Uterus (tissue), 4 donors: Measurements from ENCODE around the gene GEMIN7. TPM values are rescaled to one million over a fixed set of nuclear protein-coding genes. Genes with fewer than 3 reads are reported as not detected.
A peak's percentile ranks its signal among the peaks of the same experiment; 100 is the strongest.

ENCODE experiments used
- DNase-seq, 2 donors: peaks; one replicate each; pipeline ENCODE4 v3.0.0-alpha.2; 2019 to 2020
- H3K27ac ChIP-seq, 2 donors: fragments of 200-600 bp; sonication (generic); 1 replicate in 1 of 2; 2 replicates in 1 of 2; pipeline ENCODE4 v1.5.1; 2016 to 2018
- H3K27me3 ChIP-seq, 2 donors: fragments of 200-600 bp; sonication (generic); one replicate each; pipeline ENCODE4 v1.5.1; 2018 to 2019; ENCODE audit warnings: control low read depth in 1 of 2
- H3K36me3 ChIP-seq, 2 donors: fragments of 200-600 bp; sonication (generic); one replicate each; pipeline ENCODE4 v1.5.1; 2019; ENCODE audit warnings: control low read depth in 1 of 2
- H3K4me1 ChIP-seq, 2 donors: fragments of 200-600 bp; sonication (generic); one replicate each; pipeline ENCODE4 v1.5.1; 2018 to 2019; ENCODE audit warnings: control low read depth in 1 of 2
- H3K4me3 ChIP-seq, 2 donors: fragments of 200-600 bp; sonication (generic); 1 replicate in 1 of 2; 2 replicates in 1 of 2; pipeline ENCODE4 v1.5.1; 2018 to 2019; ENCODE audit warnings: mild to moderate bottlenecking in 1 of 2
- H3K9me3 ChIP-seq, 2 donors: fragments of 200-600 bp; sonication (generic); one replicate each; pipeline ENCODE4 v1.5.1; 2019; ENCODE audit warnings: control low read depth in 1 of 2
- CTCF ChIP-seq, 4 experiments: fragments of 200-600 bp in 2 of 4; fragments of 450-650 bp in 2 of 4; sonication (generic) in 2 of 4; IDR thresholded peaks; one replicate each; pipeline ENCODE4 v1.5.1; 2016 to 2019; ENCODE audit warnings: antibody characterized with exemption in 4 of 4, mild to moderate bottlenecking in 2 of 4, moderate library complexity in 1 of 4
- POLR2A ChIP-seq, 2 donors: fragments of 450-650 bp; IDR thresholded peaks; one replicate each; pipeline ENCODE4 v1.6.1; 2016; ENCODE audit warnings: antibody characterized with exemption in 2 of 2, mild to moderate bottlenecking in 1 of 2, moderate library complexity in 1 of 2
- intact Hi-C: fragments of 100-400 bp; cut with DNase I; formaldehyde crosslinking; loops from one replicate; pipeline ENCODE4 v1.15.1; 2023; ENCODE audit warnings: low total_unique reads
- total RNA-seq, 4 donors: library from RNA; depleted of rRNA in 3 of 4; stranded (reverse); fragments of >200 nt in 3 of 4; gene quantifications; one replicate each; pipeline versions ENCODE4 v1.1.0 to v1.2.4, GENCODE V29; 2014 to 2023
- donor health status: DM: yes; HTN: yes; CAD: no.

The GEMIN7 gene
- total RNA-seq, 4 donors from 2014 or later, result 3.5 to 18.4 (median 13.7) TPM

- no peak for TF ChIP-seq CTCF (IDR thresholded peaks at IDR 0.05)
- no peak for TF ChIP-seq POLR2A (IDR thresholded peaks at IDR 0.05)
- Histone ChIP-seq H3K9me3 (no peaks in the 10 kb centered on the region), H3K27me3 (no peaks in the 10 kb centered on the region), H3K4me3 (no peak overlapping the region), H3K36me3 (no peaks in the 10 kb centered on the region), H3K27ac (no peak overlapping the region), H3K4me1 (peaks cover 7 to 30% of the 10 kb centered on the region in 2 donors)
- intact Hi-C loops, result no loop called here
- DNase-seq, result no peak
Observed at GRCh38 chr19:45096700-45097099, 17.6 kb downstream of the GEMIN7 start.

- no peak for TF ChIP-seq CTCF (IDR thresholded peaks at IDR 0.05)
- no peak for TF ChIP-seq POLR2A (IDR thresholded peaks at IDR 0.05)
- Histone ChIP-seq H3K4me1 (peaks cover 7 to 30% of the 10 kb centered on the region in 2 donors), H3K4me3 (no peak overlapping the region), H3K27me3 (no peaks in the 10 kb centered on the region), H3K27ac (peak overlapping the region in 1 of 2 donors; percentile 63), H3K36me3 (no peaks in the 10 kb centered on the region), H3K9me3 (no peaks in the 10 kb centered on the region)
- intact Hi-C loops, result no loop called here
- no peak for DNase-seq
Observed at GRCh38 chr19:45097450-45097775, 18.4 kb downstream of the GEMIN7 start.

- Histone ChIP-seq H3K4me3 (no peak overlapping the region), H3K27me3 (no peaks in the 10 kb centered on the region), H3K27ac (peak overlapping the region in 1 of 2 donors; percentile 63), H3K9me3 (no peaks in the 10 kb centered on the region), H3K4me1 (peaks cover 7 to 34% of the 10 kb centered on the region in 2 donors), H3K36me3 (no peaks in the 10 kb centered on the region)
- TF ChIP-seq POLR2A (IDR thresholded peaks at IDR 0.05) (no peak), CTCF (IDR thresholded peaks at IDR 0.05) (no peak)
- DNase-seq, result peak; percentile 46 to 50
- intact Hi-C loops, result no loop called here
Observed at GRCh38 chr19:45097776-45098520, 18.9 kb downstream of the GEMIN7 start.

- Histone ChIP-seq H3K4me1 (peaks cover 10 to 34% of the 10 kb centered on the region in 2 donors), H3K27me3 (no peaks in the 10 kb centered on the region), H3K4me3 (no peak overlapping the region), H3K27ac (peak overlapping the region in 1 of 2 donors; percentile 30), H3K36me3 (no peaks in the 10 kb centered on the region), H3K9me3 (no peaks in the 10 kb centered on the region)
- TF ChIP-seq POLR2A (IDR thresholded peaks at IDR 0.05) (no peak), CTCF (IDR thresholded peaks at IDR 0.05) (no peak)
- peak in 1 of 2 donors; percentile 35 for DNase-seq
- intact Hi-C loops, result no loop called here
Observed at GRCh38 chr19:45098521-45099466, 19.7 kb downstream of the GEMIN7 start.
